IPS DF 6.9 (cell line): ENCODE measurements around the gene EPHB1.

Source experiments
- DNase-seq: peaks from one replicate; pipeline ENCODE4 v3.0.0-alpha.2; 2013; ENCODE audit warnings: low read depth, low spot score
- H3K27ac ChIP-seq: one replicate; pipeline ENCODE4 v1.5.1; 2013; ENCODE audit warnings: low read length, control low read depth
- H3K27me3 ChIP-seq: 2 replicates; pipeline ENCODE4 v1.6.1; 2013; ENCODE audit warnings: mild to moderate bottlenecking, low read length; ENCODE audit not compliant: control insufficient read depth, insufficient read depth
- H3K36me3 ChIP-seq: 2 replicates; pipeline ENCODE4 v1.6.1; 2013; ENCODE audit warnings: low read length; ENCODE audit not compliant: control insufficient read depth, insufficient read depth
- H3K4me1 ChIP-seq: 2 replicates; pipeline ENCODE4 v1.6.1; 2013; ENCODE audit warnings: low read length; ENCODE audit not compliant: control insufficient read depth, insufficient read depth
- H3K4me3 ChIP-seq: 2 replicates; pipeline ENCODE4 v1.5.1; 2013; ENCODE audit warnings: mild to moderate bottlenecking, low read length
- H3K9me3 ChIP-seq: 2 replicates; pipeline ENCODE4 v1.6.1; 2013; ENCODE audit warnings: low read length, inconsistent platforms; ENCODE audit not compliant: control insufficient read depth, insufficient read depth
- WGBS: extraction: QIAGEN DNeasy Blood & Tissue Kit; methylation state at CpG from one replicate; pipeline ENCODE4 v1.1.7; 2013; ENCODE audit warnings: mixed read lengths, missing lambda C conversion rate; ENCODE audit not compliant: insufficient read length, insufficient coverage; 5-methylcytosine and 5-hydroxymethylcytosine counted together

Gene EPHB1

GRCh38 chr3:134904241-134904771, 109.2 kb downstream of the EPHB1 start:
- no CpG with 5 or more reads among the region's 6 CpGs for WGBS
- H3K27ac ChIP-seq: no peak overlapping the region
- no peak for DNase-seq
- no peaks in the 10 kb centered on the region for H3K27me3 ChIP-seq
- H3K4me3 ChIP-seq: no peak overlapping the region
- H3K4me1 ChIP-seq: peaks cover 2% of the 10 kb centered on the region
- no peaks in the 10 kb centered on the region for H3K9me3 ChIP-seq
- no peaks in the 10 kb centered on the region for H3K36me3 ChIP-seq

- Histone ChIP-seq H3K4me3 (no peak overlapping the region), H3K4me1 (peaks cover 2% of the 10 kb centered on the region), H3K27me3 (no peaks in the 10 kb centered on the region), H3K9me3 (no peaks in the 10 kb centered on the region), H3K36me3 (no peaks in the 10 kb centered on the region), H3K27ac (no peak overlapping the region)
- DNase-seq: no peak
- no CpG with 5 or more reads among the region's 7 CpGs for WGBS
Measured at GRCh38 chr3:134904776-134905646, 110.0 kb downstream of the EPHB1 start.

- Histone ChIP-seq H3K4me1 (peaks cover 2% of the 10 kb centered on the region), H3K4me3 (no peak overlapping the region), H3K27ac (no peak overlapping the region), H3K9me3 (no peaks in the 10 kb centered on the region), H3K27me3 (no peaks in the 10 kb centered on the region), H3K36me3 (no peaks in the 10 kb centered on the region)
- no peak for DNase-seq
- WGBS: no CpG with 5 or more reads among the region's 2 CpGs
Measured at GRCh38 chr3:134905647-134905935, 110.5 kb downstream of the EPHB1 start.

GRCh38 chr3:134908271-134908670, 113.2 kb downstream of the EPHB1 start:
- Histone ChIP-seq H3K27me3 (no peaks in the 10 kb centered on the region), H3K4me3 (no peak overlapping the region), H3K9me3 (no peaks in the 10 kb centered on the region), H3K4me1 (no peaks in the 10 kb centered on the region), H3K36me3 (no peaks in the 10 kb centered on the region), H3K27ac (no peak overlapping the region)
- WGBS: no CpG with 5 or more reads among the region's 2 CpGs
- DNase-seq: no peak

- Histone ChIP-seq H3K4me3 (no peak overlapping the region), H3K36me3 (no peaks in the 10 kb centered on the region), H3K4me1 (no peaks in the 10 kb centered on the region), H3K27ac (no peak overlapping the region), H3K9me3 (no peaks in the 10 kb centered on the region), H3K27me3 (no peaks in the 10 kb centered on the region)
- no CpG with 5 or more reads among the region's 2 CpGs for WGBS
- DNase-seq: no peak
Measured at GRCh38 chr3:134910026-134910425, 115.0 kb downstream of the EPHB1 start.

- Histone ChIP-seq H3K4me3 (no peak overlapping the region), H3K27ac (no peak overlapping the region), H3K4me1 (no peaks in the 10 kb centered on the region), H3K27me3 (no peaks in the 10 kb centered on the region), H3K36me3 (no peaks in the 10 kb centered on the region), H3K9me3 (no peaks in the 10 kb centered on the region)
- WGBS: no CpG with 5 or more reads among the region's 11 CpGs
- DNase-seq: no peak
Measured at GRCh38 chr3:134911586-134912548, 116.8 kb downstream of the EPHB1 start.

- WGBS: no CpG with 5 or more reads among the region's 37 CpGs
- Histone ChIP-seq H3K9me3 (no peaks in the 10 kb centered on the region), H3K27me3 (no peaks in the 10 kb centered on the region; the same call in 1 of the 2 replicates), H3K4me3 (no peak overlapping the region), H3K36me3 (no peaks in the 10 kb centered on the region), H3K4me1 (no peaks in the 10 kb centered on the region), H3K27ac (no peak overlapping the region)
- no peak for DNase-seq
Measured at GRCh38 chr3:134916276-134916961, 121.4 kb downstream of the EPHB1 start.

- no peak overlapping the region for H3K27ac ChIP-seq
- no peaks in the 10 kb centered on the region; the same call in 1 of the 2 replicates for H3K27me3 ChIP-seq
- H3K9me3 ChIP-seq: no peaks in the 10 kb centered on the region
- H3K4me1 ChIP-seq: no peaks in the 10 kb centered on the region
- H3K36me3 ChIP-seq: no peaks in the 10 kb centered on the region
- no peak for DNase-seq
- H3K4me3 ChIP-seq: no peak overlapping the region
Measured at GRCh38 chr3:134917631-134918030, 122.6 kb downstream of the EPHB1 start.

GRCh38 chr3:134918441-134918840, 123.4 kb downstream of the EPHB1 start:
- H3K9me3 ChIP-seq: no peaks in the 10 kb centered on the region
- H3K4me1 ChIP-seq: no peaks in the 10 kb centered on the region
- H3K4me3 ChIP-seq: no peak overlapping the region
- H3K27me3 ChIP-seq: no peaks in the 10 kb centered on the region; the same call in 1 of the 2 replicates
- DNase-seq: no peak
- WGBS: no CpG with 5 or more reads among the region's 1 CpG
- H3K27ac ChIP-seq: no peak overlapping the region
- H3K36me3 ChIP-seq: no peaks in the 10 kb centered on the region

GRCh38 chr3:134922101-134922500, 127.0 kb downstream of the EPHB1 start:
- DNase-seq: no peak
- no peaks in the 10 kb centered on the region for H3K9me3 ChIP-seq
- H3K36me3 ChIP-seq: no peaks in the 10 kb centered on the region
- WGBS: no CpG with 5 or more reads among the region's 3 CpGs
- H3K4me3 ChIP-seq: no peak overlapping the region
- no peaks in the 10 kb centered on the region; the same call in 1 of the 2 replicates for H3K27me3 ChIP-seq
- no peak overlapping the region for H3K27ac ChIP-seq
- no peaks in the 10 kb centered on the region; the same call in 1 of the 2 replicates for H3K4me1 ChIP-seq
